ENCODE results near the gene KIAA1328.

GRCh38 chr18:36798738-36799473, 30.0 kb upstream of the KIAA1328 start:
- TF ChIP-seq EZH2phosphoT487 (IDR thresholded peaks at IDR 0.05; ENCODE audit: insufficient read depth, low read depth), result no peak
- TF ChIP-seq EZH2 (IDR thresholded peaks at IDR 0.05; ENCODE audit: insufficient read depth, poor library complexity, severe bottlenecking), result no peak
